ENCODE measurements around the gene PTPN11.
"Not testable (repeated sequence)": the region's sequence is repeated elsewhere in the genome, so short reads cannot be mapped to it uniquely, and the experiment has no call there.

PTPN11 gene

GRCh38 chr12:112409906-112410244, 8.9 kb upstream of the PTPN11 start:
- no peak for DNase-seq

- no peak for DNase-seq
Measured at GRCh38 chr12:112413855-112414625, 4.7 kb upstream of the PTPN11 start.

GRCh38 chr12:112415457-112415856, 3.3 kb upstream of the PTPN11 start:
- DNase-seq: not testable (repeated sequence)

DNA sequence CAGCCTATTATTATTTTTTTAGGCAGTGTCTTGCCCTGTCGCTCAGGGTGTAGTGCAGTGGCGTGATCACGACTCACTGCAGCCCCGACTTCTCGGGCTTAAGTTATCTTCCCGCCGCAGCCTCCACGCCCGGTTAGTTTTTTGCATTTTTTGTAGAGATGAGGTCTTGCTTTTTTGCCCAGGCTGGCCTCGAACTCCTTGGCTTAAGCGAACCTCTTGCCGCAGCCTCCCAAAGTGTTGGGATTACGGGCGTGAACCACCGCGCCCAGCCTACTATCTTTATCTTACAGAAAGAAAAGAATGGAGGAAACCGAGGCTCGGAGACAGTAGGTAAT, 507 bp upstream of the PTPN11 start:
- DNase-seq: no peak

- DNase-seq: peak; percentile 66 to 78
Measured at GRCh38 chr12:112419297-112420133, 768 bp downstream of the PTPN11 start.

GRCh38 chr12:112420740-112421139, 2.0 kb downstream of the PTPN11 start:
- DNase-seq: no peak

- DNase-seq: no peak
Measured at GRCh38 chr12:112421363-112421762, 2.6 kb downstream of the PTPN11 start.

DNA sequence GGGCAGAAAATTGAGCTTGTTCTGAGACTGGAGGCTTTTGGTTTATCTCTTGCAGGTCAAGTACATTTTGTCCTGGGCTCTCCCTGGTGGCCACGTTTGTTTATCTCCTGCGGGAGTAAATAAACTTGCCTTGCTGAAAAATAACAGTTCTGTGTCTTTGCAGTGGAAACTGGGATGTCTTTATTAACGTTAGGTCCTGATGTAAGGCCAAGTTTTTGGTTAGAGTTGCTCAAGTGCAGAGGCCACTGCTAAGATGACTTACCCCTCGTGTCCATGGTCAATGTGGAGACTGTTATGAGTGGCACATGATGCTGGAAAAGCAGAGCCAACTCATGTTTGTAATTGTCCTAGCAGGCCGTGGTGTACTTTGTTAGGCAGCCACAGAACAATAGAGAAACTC, 3.8 kb downstream of the PTPN11 start:
- DNase-seq: no peak

DNA sequence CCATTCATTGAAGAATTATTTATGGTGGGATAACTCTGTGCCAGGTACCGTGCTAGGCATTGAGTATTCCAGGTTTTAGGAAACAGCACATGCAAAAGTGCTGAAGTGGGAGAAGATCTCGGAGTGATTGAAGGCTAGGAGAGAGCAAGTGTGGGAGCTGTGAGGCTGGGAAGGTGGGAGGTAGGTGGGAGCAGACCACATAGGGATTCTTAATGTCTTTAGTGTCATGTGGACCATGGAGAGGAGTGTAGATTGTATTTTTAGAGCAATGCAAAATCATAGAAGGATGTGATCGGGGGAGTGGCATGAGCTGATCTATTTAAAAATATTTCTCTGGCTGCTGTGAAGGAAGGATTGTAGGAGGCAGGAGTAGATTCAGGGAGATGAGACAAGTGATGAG, 5.4 kb downstream of the PTPN11 start:
- DNase-seq: no peak

DNA sequence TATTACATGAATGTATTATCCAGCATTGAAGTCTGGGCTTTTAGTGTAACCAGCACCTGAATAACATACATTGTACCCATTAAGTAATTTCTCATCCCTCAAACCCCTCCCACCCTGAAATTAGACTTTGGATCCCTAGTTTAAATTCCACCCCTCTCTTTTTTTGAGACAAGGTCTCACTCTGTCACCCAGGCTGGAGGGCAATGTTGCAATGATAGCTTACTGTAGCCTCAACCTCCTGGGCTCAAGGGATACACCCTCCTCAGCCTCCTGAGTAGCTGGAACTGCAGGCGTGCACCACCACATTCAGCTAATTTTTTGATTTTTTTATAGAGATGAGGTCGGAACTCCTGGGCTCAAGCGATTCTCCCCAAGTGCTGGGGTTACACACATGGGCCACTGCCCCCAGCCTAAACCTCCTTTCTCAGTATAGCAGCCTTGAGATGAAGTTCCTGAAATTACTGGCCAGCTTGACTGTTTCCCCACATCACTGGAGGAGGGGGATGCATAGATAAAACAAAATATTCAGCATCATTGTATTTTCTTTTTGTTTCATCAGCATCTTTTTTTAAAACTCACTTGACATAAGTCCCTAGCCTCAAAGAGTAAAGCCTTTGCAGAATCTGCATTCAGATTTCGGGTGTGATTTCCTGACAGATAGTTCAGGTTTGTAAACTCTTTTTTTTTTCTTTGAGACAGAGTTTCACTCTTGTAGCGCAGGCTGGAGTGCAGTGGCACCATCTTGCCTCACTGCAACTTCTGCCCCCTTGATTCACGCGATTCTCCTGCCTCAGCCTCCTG, 7.0 kb downstream of the PTPN11 start:
- no peak for DNase-seq

DNA sequence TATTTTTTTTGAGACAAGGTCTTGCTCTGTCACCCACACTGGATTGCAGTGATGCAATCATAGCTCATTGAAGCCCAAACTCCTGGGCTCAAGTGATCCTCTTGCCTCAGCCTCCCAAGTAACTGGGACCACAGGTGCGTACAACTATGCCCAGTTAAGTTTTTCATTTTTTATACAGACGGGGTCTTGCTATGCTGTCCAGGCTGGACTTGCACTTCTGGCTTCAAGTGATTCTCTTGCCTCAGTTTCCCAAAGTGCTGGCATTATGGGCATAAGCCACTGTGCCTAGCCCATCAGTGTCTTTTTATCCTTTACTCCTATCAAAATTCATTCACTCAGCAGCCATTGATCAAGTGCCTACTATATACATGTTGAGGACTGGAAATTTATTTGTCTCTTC, 9.0 kb downstream of the PTPN11 start:
- no peak for DNase-seq

DNA sequence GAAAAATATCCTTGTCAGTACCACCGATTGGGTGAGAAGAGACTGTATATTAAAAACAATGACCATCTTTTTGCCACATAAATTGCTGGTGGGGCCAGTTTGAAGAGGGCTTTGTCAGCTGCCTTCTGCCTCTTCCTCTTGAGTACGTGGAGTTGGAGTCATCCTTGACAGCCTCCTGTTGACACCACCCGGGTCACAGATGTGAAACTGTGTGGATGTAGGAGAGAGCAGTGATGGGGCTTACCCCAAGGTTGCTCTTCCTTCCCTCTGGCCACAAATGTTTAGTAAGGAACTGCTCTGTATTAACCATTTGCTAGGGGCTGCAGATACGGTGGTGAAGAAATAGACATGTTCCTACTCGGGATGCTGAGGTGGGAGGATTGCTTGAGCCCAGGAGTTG, 12.2 kb downstream of the PTPN11 start:
- DNase-seq: peak in 1 of 2 donors; percentile 8

DNA sequence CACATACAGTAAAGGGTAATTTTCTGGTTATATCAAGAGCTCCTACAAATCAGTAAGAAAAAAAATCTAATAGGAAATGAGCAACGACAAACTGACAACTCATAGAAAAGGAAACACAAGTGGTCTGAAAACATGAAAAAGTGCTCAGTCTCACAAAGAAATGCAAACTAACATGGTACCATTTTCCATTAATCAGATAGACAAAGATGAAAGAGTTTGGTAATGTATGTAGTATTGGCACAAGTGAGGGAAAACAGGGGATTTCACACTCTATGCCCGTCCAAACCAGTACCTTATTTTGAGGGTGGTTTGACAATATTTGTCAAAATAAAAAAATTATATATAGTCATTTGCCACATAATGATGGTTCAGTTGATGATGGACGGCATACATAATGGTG, 13.2 kb downstream of the PTPN11 start:
- no peak for DNase-seq

DNA sequence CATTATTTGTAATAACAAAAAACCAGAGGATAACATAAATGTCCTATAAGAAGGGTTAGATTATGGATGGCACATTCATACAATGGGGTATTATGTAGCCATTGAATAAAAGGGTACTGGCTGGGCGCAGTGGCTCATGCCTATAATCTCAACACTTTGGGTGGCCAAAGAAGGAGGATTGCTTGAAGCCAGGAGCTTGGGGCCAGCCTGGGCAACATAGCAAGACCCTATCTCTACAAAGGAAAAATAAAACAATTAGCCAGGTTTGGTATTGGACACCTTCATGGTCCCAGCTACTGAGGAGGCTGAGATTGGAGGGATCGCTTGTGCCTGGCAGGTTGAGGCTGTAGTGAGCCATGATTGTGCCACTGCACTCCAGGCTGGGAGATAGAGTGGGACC, 14.8 kb downstream of the PTPN11 start:
- DNase-seq: no peak

DNA sequence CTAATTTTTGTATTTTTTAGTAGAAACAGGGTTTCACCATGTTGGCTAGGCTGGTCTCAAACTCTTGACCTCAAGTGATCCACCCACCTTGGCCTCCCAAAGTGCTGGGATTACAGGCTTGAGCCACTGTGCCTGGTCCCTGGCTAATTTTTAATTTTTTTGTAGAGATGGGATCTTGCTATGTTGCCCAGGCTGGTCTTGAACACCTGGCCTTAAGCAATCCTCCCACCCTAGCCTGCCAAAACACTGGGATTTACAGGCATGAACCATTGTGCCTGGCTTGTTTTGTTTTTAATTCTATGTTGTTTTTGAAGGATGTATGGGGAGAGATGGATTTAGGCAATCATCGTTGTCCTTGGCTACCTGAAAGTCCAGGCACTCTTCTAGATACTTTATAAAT, 19.9 kb downstream of the PTPN11 start:
- DNase-seq: not testable (repeated sequence)

- no peak for DNase-seq
Measured at GRCh38 chr12:112439769-112440168, 21.0 kb downstream of the PTPN11 start.

DNA sequence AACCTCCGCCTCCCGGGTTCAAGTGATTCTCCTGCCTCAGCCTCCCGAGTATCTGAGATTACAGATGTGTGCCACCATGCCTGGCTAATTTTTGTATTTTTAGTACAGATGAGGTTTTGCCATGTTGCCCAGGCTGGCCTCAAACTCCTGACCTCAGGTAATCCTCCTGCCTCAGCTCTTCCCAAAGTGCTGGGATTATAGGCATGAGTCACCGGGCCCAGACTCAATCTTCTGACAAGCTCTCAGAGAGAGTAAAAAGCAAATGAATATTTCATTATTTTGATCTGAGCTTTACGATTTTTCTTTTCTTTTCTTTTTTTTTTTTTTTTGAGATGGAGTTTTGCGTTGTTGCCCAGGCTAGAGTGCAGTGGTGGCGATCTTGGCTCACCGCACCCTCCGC, 21.9 kb downstream of the PTPN11 start:
- DNase-seq: not testable (repeated sequence)

DNA sequence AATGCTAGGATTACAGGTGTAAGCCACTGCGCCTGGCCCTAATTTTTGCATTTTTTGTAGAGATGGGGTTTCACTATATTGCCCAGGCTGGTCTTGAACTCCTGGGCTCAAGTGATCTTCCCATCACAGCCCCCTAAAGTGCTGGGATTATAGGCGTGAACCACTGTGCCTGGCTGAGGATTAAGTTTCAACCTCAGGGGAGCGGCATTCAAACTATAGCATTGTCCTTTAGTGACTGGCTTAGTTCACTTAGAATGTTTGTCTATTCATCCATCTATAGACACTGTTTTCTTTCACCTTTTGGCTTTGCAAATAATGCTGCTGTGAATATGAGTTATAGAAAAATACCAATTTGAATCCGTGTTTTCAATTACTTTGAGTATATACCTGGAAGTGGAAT, 25.2 kb downstream of the PTPN11 start:
- no peak for DNase-seq

DNA sequence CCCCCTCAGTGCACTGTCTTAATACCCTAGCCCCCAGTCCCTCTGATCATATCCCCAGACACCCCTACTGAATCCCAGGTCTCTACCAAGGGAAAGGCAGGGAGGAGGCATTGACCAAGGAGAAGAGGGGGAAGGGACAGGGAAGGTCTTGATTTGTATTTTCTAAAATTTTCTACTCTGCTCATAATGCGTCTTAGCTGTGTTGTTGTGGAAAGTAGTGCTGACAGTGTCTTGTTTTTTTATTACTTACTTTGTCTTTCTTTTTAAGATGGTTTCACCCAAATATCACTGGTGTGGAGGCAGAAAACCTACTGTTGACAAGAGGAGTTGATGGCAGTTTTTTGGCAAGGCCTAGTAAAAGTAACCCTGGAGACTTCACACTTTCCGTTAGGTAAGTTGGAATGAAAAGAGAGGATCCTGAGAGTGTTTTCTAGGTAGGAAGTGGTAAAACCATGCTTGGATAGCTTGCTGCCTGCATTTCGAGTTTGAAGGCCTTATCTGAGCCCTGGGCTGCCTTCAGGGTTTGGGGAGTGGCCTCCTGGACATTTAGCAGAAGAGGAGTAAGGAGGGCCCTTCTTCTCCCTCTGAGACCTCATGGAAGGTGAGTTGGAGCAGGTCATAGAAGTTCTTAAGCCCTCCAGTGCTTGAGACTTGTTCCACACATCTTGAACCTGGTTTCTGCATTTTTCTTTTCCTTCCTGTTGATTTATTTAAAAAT, 27.4 kb downstream of the PTPN11 start:
- DNase-seq: no peak

GRCh38 chr12:112447106-112447505, 28.4 kb downstream of the PTPN11 start:
- DNase-seq: no peak

DNA sequence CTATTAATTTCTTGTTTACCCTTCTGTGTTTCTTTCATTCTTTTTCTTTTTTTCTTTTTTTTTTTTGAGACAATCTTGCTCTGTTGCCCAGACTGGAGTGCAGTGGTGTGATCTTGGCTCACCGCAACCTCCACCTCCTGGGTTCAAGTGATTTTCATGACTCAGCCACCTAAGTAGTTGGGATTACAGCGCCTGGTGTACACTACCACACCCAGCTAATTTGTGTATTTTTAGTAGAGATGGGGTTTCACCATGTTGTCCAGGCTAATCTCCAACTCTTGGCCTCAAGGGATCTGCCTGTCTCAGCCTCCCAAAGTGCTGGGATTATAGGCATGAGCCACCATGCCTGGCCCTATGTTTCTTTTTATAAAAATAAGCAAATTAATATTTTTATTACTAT, 29.4 kb downstream of the PTPN11 start:
- DNase-seq: not testable (repeated sequence)

DNA sequence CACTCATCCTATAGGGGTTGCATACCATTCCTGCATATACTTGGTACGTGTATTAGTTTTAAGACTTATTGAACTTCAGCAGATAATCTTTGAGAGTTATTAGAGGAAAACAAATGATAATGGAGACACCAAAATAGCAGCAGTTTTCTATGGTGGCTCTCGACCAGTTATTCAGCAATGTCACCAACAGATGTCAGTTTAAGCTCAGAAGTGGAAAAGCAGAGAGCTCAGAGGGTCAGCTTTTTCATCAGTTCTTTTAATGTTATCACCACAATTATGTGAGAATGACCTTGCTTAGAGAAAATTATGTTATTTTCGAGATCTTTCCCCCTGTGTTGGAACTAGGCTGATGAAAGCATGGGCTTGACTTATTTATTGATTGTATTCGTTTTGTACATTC, 32.0 kb downstream of the PTPN11 start:
- no peak for DNase-seq

GRCh38 chr12:112456029-112456428, 37.3 kb downstream of the PTPN11 start:
- no peak for DNase-seq

All from inflammatory macrophage treated with lipopolysaccharide for 1 hour (primary cell).